LNCaP clone FGC (cell line): ENCODE results near the gene SGSM1.
A peak's percentile ranks its signal among the peaks of the same experiment; 100 is the strongest.
"Not testable (repeated sequence)": the region's sequence is repeated elsewhere in the genome, so short reads cannot be mapped to it uniquely, and the experiment has no call there.

Experiments used
- DNase-seq: peaks from one replicate; pipeline ENCODE4 v3.0.0-alpha.2; 2011; ENCODE audit warnings: low read depth
- H3K4me3 ChIP-seq: 2 replicates; pipeline ENCODE4 v1.5.1; 2011; ENCODE audit warnings: mild to moderate bottlenecking, low read depth, low read length, control low read depth
- CTCF ChIP-seq: IDR thresholded peaks from 2 replicates; pipeline ENCODE4 v1.5.1; 2012; ENCODE audit warnings: mild to moderate bottlenecking; ENCODE audit not compliant: control insufficient read depth, insufficient read depth; ENCODE audit errors: extremely low read depth

SGSM1 gene

GRCh38 chr22:24837517-24837916 lies 31.5 kb downstream of the SGSM1 start:
- H3K4me3 ChIP-seq, DNase-seq: not testable (repeated sequence)
- TF ChIP-seq CTCF = peak; percentile 15; the same call in 1 of the 2 replicates

GRCh38 chr22:24841261-24841660 lies 35.2 kb downstream of the SGSM1 start:
- no peak for TF ChIP-seq CTCF
- no peak overlapping the region for H3K4me3 ChIP-seq
- DNase-seq = peak; percentile 98

DNA sequence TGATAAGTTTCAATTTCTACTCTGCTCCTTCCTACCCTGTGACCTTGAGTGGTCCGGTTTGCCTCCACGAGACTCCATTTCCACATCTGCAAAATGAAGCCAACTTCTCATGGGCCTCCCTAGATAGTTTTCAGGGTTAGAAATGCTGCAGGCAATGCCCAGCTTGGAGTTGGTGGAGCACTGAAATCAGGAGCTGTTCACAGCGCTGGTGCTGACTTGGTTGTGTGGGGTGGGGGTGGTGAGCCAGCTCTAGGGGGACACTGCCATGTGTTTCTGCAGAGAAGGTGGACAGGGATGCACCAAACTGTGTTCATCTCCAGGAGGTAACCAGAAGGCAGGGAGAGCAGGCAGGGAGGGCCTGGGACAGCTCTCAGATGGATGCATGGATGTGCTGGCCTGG lies 37.0 kb downstream of the SGSM1 start:
- no peak for TF ChIP-seq CTCF
- H3K4me3 ChIP-seq = no peak overlapping the region
- no peak for DNase-seq

GRCh38 chr22:24845041-24845898 lies 39.3 kb downstream of the SGSM1 start:
- DNase-seq = no peak
- no peak for TF ChIP-seq CTCF
- no peak overlapping the region for H3K4me3 ChIP-seq

DNA sequence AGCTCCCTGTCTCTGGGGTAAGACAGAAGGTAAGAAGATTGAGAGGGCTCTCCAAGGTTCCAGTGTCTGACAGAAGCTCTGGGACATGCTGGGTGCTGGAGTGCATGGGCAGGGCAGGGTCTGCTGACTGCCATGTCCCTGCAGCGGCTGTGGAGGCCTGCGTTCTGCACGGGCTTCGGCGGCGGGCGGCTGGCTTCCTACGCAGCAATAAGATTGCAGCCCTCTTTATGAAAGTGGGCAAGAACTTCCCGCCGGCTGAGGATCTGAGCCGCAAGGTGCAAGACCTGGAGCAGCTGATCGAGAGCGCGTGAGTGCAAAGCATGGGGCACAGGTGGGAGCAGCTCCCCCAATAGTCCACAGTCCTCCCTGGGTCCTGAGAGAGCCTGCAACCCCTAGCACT lies 41.5 kb downstream of the SGSM1 start:
- DNase-seq = no peak
- H3K4me3 ChIP-seq = no peak overlapping the region
- TF ChIP-seq CTCF = no peak

GRCh38 chr22:24848559-24849168 lies 42.7 kb downstream of the SGSM1 start:
- no peak for TF ChIP-seq CTCF
- no peak overlapping the region for H3K4me3 ChIP-seq
- no peak for DNase-seq

GRCh38 chr22:24855794-24856193 lies 49.8 kb downstream of the SGSM1 start:
- H3K4me3 ChIP-seq = no peak overlapping the region
- no peak for DNase-seq
- no peak for TF ChIP-seq CTCF
